NCI-H146 (cell line): ENCODE results near the gene THADA.
"Not testable (repeated sequence)": the region's sequence is repeated elsewhere in the genome, so short reads cannot be mapped to it uniquely, and the experiment has no call there.

Experiments
- DNase-seq: peaks from one replicate; lab custom pipeline; 2025; lab: John Stamatoyannopoulos, UW

The THADA gene

GRCh38 chr2:43209204-43209717 lies 386.6 kb downstream of the THADA start:
- DNase-seq, result no peak

- DNase-seq, result peak; percentile 12
Observed at GRCh38 chr2:43207553-43208300, 388.1 kb downstream of the THADA start.

- no peak for DNase-seq
Observed at GRCh38 chr2:43206602-43207001, 389.2 kb downstream of the THADA start.

- DNase-seq, result no peak
Observed at GRCh38 chr2:43203373-43203772, 392.5 kb downstream of the THADA start.

GRCh38 chr2:43202289-43202688 lies 393.5 kb downstream of the THADA start:
- DNase-seq, result no peak

- DNase-seq, result no peak
Observed at GRCh38 chr2:43201497-43201896, 394.3 kb downstream of the THADA start.

GRCh38 chr2:43201016-43201415 lies 394.8 kb downstream of the THADA start:
- no peak for DNase-seq

- peak; percentile 60 for DNase-seq
Observed at GRCh38 chr2:43199492-43200488, 396.0 kb downstream of the THADA start.

- DNase-seq, result no peak
Observed at GRCh38 chr2:43198263-43198662, 397.6 kb downstream of the THADA start.

GRCh38 chr2:43197588-43197896 lies 398.3 kb downstream of the THADA start:
- no peak for DNase-seq

GRCh38 chr2:43196768-43197587 lies 398.9 kb downstream of the THADA start:
- DNase-seq, result no peak

- DNase-seq, result no peak
Observed at GRCh38 chr2:43194121-43194869, 401.5 kb downstream of the THADA start.

- DNase-seq, result no peak
Observed at GRCh38 chr2:43193652-43194120, 402.2 kb downstream of the THADA start.

GRCh38 chr2:43192744-43193651 lies 402.8 kb downstream of the THADA start:
- no peak for DNase-seq

GRCh38 chr2:43191947-43192516 lies 403.8 kb downstream of the THADA start:
- DNase-seq, result no peak

- no peak for DNase-seq
Observed at GRCh38 chr2:43190311-43191052, 405.4 kb downstream of the THADA start.

- not testable (repeated sequence) for DNase-seq
Observed at GRCh38 chr2:43189861-43190260, 406.0 kb downstream of the THADA start.

- DNase-seq, result no peak
Observed at GRCh38 chr2:43188561-43189386, 407.1 kb downstream of the THADA start.
